HG03354 (cell line): ENCODE data around the gene LRTM1.

Experiments
- ATAC-seq: cut with Tn5 transposase; IDR thresholded peaks from one replicate; pipeline ENCODE4 v1.9.1; 2021; ENCODE audit warnings: mild to moderate bottlenecking; ENCODE audit not compliant: unreplicated experiment, poor library complexity, severe bottlenecking

LRTM1 gene

DNA sequence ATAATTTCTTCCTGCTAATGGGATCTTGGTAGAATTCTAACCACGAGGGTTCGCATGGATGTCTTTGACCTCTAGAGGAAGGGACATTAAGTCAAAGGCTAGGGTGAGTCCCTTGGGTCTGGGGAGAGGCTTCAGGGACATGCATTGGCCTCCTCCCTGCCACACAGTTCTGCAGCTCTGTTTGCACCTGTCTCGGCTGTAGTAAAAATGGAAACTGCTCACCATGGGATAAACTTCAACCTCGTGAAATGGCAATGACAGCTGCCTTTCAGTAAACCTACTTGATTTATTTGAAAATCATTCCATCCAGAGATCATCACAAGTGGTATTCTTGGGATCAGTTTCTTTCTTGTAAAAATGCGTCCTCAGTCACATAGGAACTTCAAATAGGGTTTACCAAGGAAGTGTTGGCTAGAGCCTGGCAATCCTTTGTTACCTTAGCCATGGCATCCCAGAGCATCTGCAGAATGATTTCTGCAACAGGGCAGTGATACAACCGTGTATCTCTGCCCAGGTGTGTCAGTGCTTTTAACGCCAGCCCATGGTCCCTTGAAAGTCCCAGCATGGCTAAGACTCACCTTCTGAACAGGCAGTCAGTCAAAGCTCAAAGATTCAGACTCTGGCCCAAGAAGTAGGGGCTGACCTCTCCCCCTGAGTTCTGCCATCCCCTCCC, 14.0 kb upstream of the LRTM1 start:
- no peak for ATAC-seq

DNA sequence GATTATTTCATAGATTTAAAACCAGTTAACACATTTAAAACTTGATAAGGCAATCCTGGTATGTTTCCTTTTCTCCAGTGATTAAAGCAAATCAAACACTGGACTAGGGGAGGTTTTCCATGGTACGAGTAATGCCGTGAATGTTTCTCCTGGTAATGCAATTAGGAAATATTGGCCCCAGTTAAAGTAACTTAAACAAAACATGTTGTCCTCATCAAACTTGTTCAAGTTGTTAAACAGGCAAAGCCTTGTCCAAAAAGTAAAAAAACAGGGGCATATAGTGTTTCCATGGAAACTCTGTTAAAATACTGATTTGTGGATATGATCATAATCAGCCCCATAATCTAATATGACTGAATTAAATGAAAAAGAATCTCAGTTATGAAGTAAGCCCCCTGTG, 13.1 kb upstream of the LRTM1 start:
- no peak for ATAC-seq

DNA sequence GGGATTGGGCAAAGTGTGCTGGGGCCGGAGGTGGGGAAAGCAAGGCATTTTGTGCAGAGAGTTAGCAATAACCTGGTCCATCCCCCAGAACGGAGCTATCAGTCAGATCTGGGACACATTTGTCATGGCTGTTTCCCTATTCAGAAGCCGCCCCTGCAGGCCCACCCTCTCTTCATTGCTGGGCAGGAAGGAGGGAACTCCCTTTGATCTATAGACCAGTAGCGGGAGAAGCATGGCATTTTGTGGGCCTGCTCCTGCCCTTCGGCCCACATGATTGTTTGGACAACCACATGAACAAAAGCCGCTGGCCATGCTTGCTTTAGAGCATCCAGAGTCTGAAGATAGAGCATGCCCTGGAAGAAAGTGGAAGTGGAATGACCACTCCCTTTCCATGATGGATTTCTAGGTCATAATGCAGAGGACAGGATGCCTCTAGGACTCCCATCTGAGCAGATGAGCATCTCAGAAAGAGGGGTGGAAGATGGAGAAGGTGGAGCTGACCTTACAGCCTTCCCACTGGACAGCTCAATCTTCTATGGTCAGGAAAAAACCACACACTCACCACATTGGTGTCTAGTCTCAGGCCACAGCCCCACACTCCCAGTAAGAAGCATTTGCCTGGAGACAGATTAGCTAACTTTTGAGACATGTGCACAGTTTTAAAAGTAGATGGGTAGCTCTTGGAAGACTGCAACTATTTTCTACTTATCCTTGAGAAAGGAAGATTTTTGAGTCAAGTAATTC, 11.9 kb upstream of the LRTM1 start:
- ATAC-seq = no peak

DNA sequence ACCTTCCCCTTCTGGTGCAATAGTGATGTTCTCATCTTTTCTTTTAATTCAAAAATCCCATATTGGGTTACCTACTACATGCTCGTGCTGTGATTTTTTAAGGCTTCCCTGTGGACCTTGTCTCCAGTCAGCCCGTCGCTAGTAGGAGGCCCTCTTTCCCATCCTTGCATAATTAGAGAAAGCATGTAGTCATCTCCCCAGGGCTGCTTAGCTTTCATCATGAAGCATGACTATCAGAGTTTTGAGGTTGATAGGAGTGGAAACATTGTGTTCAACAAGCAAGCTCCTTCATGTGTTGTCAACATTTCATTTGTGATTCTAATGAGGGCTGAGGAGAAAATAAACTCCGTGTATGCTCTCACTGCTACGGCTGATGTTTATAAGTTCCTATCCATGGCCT, 8.7 kb upstream of the LRTM1 start:
- no peak for ATAC-seq

DNA sequence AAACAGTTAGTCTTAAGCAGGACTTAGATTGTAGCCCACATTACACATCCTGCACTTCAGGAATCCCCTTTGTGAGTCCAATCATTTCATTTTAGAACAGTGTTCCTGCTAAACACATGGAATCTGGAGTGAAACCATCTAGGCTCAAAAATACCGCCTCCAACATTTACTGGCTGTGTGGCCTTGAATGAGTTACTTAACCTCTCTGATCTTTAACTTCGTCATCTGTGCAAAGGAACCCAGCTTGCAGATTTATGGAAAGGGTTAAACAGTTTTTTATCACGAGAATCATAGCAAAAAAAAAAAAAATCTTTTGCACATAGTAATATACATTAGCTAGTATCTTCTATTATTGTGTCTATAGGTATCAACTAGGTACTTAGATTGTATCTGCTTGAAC, 8.0 kb upstream of the LRTM1 start:
- ATAC-seq = no peak

DNA sequence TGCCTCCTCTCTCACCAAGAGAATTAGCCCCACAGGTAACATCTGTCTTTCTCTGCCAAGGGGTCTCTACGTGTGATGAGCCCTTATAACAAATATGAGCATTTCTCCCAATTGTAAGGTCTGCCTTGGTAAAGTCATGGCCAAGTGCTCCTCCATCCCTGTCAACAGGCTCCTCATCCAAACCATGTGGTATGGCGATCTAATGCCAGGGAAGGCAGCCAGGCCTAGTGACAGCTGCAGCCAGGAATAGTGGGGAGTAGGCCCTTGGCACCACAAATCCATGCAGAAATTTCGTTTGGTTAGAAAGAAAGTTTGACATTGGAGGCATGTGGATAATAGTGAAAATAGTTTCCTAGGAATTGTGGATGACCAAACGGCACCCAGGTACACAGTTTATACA, 4.7 kb upstream of the LRTM1 start:
- no peak for ATAC-seq

DNA sequence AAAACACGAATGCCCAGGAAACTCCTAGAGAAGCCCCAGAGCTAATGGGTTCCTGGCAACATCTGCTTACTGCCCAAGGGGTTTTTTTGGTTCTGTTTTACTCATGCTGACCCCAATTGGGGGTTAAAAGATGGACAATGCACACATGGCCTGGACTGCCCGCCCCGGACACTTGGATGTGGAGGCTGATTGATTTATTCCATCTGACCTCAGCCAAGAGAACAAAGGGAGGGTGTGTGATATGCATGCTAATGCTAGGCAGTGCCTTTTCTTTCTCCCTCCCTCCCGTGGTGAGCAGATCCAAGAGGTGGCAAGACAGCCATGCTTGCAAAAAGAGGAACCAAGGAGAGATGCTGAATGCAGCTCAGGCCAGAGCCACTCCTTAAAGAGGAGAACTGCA, 3.3 kb upstream of the LRTM1 start:
- no peak for ATAC-seq

DNA sequence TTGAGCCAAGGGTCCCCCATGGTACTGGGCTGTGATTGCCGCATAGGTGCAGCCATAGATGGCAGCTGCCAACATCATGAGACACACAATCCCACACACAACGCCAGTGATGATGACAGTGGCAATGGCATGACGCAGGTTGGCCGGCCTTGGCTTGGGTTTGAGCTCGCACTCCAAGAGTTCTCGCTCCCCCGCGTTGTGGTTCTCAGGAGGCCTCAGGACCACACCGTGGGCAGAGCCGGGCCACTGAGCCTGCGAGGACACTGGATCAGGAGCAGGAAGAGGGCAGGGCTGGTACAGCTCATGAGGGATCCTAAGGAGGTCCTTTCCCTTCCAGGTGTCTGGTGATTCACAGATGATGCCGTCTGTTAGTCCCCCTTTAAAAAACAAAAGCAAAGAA, 9.3 kb downstream of the LRTM1 start:
- ATAC-seq = no peak

DNA sequence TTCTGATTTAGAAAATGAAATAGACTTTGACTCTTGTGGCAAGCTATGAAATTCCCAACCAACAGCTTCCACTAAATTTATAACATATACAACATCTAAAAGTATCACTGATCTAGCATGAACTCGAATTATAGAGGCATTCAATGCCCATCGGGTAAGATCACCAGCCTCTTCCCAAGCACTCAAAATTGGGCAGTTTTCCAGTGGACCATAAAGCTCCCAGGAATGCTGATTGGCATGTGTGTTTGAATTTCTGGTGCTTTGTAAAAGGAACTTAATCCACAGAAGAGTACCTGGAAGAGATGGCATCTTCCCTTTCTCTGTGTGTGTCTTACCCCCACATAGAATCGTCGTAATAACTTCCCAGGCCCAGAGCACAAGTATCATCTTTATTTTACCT, 10.0 kb downstream of the LRTM1 start:
- no peak for ATAC-seq

DNA sequence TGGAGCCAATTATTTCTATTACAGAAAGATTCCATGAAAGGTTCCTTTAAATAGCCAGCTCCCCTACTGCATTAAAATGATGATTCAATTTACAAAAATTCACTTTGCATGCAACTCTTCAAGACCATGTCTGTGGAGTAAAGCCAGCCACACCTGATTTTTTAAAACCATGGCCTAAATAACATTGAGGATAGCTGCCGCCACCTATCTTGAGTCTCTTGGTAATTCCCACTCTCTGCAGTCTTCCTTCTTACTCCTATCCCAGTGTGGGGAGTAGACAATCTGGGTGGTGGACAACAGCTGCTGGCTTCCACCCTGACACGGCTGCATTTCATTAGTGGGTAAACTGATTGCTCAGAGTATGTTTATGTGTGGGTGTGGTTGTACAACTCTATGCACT, 10.7 kb downstream of the LRTM1 start:
- ATAC-seq = no peak

DNA sequence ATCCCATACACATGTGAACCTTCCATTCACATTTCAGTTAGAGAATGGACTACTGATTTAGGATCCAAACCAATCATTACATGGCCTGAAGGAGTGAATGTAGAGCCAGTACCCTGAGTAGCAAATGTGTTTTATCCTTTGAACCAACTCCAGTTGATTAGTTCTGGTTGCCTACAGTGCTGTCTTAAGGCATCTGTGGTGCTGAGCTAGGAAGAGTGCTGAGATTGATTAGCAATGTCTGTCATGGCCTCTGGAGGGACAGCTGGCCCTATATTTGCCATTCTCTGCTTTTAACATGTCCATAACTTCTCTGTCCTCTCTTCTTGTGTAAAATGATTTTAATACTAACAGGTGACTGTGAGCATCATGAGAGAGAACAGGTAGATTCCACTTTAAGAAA, 11.1 kb downstream of the LRTM1 start:
- ATAC-seq = no peak

DNA sequence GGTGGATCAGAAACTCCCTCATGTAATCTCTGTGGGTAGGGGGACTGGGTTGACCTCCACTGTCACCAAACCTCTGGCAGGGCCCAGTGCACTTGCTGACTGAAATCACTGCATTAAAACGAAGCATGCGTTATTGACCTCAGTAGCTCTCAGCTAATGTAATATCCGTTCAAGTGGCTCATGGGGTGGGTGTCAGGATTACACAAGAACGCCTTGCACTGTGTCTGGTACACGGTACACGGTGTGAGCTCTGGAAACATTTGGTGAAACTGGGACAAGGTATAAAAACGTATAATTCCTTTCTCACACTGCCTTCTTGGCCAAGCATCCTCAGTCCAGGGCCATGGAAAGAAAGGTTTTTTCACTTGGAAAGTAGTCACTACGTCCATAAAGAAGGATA, 11.9 kb downstream of the LRTM1 start:
- ATAC-seq = no peak

DNA sequence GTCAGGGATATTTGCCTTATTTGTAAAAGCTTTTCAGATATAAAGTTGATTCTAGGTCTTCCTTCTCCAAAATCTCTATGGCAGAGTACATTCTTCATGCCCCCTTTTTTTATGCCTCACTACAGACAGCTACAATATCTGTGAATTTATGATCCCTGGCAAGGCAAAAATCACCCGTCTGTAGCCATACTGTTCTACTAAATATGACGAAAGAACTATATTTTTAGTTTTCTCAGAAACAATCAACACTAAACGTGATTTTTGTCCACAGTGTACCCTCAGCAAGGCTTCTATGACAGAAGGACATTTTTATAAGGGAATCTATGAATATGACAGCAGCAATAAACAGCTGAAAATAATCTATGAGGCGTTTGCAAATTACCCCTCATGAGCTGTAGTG, 12.7 kb downstream of the LRTM1 start:
- ATAC-seq = no peak

DNA sequence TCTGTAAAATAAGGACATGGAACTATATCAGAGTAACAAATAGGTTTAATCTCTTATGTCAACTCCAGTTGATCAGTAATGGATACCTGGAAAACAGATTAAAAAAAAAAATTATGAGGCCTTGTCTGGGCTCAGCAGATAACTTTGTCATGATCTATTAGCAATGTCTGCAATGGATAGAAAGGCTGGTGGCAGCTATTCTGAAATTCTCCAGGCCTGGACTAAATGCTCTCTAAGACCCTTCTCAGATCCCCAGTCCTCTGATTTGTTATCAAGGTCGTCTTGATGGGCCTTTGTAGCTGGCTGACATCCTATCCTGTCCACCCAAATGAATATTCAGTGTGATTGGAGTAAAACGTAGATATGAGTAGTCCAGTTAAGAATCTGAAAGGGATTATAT, 13.7 kb downstream of the LRTM1 start:
- ATAC-seq = no peak

DNA sequence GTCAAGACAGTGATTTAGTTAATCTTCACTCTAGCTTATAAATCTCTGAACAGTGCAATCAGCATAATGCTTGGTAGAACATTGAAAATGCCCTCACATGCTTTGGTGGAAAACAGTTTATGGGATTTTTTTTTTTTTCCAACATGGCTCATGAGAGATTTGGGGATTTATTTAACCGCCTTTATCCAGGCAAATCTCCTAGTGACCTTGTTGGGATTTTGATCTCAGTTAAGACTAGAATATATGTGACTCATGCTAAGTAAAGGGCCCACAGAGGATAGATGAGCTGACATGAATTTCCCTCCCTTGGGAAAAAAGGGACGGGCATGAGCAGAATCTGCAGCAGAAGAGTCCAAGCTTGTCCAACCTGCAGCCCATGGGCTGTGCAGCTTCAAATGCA, 18.7 kb downstream of the LRTM1 start:
- ATAC-seq = no peak

DNA sequence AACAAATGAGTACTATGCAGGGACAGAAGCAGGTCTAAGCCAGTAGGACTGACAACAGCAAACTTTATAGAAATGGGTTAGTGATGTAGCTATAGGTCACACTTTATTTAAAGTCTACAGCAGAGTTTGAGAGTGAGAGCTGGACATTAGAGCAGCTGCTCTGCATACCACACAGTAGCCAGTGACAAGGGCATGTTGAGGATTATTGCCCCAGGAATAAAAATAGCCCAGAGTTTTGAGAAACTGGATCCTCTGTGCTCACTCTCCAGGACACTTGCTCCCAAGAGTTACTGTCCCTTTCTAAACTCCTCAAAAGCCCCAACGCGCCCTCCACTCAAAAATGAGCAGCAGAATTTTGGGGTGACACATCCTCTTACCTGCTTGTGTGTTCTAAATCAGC, 21.1 kb downstream of the LRTM1 start:
- no peak for ATAC-seq

DNA sequence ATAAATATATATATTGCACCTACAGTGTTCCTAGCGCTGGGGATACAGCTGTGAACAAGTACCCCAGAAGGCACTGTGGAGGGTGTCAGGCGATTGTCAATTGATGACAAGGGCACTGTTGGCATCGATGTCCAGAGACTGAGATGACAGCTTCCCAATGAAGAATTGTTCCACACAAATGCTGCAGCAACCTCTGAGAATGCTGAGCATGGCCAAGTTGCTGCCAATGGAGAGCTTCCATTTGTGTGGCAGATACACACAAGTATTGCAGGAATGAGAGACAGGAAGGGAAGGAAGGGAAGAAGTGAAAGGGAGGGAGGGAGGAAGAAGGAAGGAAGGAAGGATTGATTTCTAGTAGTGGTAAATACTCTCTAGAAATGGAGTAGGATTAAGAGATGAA, 21.9 kb downstream of the LRTM1 start:
- ATAC-seq = no peak

DNA sequence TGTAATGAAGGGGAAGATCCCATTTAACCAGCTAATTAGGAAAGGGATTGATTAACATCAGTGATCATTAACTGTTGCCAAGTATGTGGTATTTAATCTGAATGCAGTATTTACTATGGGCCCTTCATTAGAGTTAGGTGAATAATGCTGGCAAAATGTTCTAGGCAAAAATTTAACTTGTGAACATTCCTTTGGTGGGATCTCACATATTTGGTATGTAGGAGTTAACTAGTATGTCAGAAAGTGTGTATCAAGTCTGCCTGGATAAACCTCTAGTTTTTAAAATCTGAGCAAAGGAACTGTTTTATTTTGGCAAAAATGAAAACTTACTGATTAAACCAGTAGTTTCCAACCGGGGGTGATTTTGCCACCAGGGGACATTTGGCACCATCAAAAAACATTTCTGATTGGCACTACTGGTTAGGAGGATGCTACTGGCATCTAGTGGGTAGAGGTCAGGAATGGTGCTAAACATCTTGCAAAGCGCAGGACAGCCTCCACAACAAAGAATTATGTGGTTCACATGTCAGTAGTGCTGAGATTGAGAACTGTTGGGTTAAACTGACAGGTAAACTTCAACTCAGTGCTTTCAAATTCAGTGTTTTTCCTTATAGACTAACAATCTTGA, 22.5 kb downstream of the LRTM1 start:
- no peak for ATAC-seq

DNA sequence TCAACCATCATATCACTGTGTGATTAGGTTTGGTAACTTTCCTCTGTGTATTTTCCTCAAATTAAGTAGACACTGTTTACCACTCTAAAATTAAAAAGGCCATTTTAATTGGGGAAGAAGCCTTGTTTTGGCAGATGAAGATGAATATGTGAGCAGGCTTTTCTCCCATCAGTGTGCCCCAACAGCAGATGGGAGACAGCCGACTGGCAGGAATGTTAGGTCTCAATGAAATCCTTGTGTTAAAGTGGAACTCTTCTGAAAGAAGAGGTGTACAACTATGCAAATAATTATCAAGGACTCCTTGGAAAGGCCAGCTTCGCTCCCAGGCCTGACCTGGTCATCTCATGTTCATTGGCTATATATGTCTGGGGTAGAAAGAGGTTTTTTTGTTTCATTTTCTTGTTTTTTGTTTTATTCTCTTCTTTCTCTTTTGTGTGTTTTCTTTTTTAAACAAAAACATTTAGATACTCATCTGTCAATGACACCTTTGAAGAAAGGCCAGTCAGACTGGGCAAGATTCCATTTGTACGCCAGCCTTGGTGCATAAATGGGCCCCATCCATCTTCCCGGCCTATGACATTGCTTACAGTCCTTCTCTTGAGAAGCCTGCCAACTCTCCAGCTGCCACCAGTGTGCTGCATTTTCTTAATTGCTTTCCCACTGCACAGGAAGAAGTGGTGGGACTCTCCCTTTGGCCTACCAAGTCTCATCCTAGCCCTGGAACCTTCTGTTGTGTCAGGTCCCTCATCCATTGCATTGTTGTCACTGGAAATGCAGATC, 25.8 kb downstream of the LRTM1 start:
- ATAC-seq = no peak

DNA sequence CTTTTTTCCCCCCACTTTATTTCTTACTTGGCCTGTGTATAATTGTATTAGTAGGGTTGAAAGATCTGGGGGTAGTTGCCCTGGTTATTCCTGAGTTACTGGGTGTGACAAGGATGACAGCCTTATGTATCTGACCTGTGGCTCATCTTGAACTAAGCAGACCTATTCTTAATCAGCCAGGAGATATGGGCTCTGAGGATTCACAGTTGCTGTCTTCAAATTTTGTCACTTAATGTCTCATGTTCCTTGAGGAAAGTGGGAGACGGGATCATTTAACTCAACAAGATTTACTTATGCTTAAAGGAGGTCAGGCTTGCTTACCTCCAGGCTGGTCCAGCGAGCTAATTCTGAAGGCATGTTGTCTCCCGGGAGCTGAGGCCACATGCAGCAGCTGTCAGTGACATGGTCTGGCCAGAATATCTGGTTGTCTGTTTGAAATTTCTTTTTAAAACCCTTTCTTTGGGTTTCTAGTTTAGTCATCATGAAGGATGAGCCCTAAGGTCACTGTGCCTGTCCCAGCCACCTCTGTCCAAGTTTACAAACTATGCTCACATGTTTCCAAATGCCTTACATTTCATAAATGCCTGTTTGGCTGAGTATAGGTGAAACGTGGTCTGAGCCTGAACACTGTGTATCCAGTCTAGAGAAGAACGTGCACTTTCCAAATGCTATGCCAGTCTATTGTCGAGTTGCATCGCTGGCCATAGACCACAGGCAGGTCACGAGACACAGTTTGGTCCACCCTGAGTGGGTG, 26.8 kb downstream of the LRTM1 start:
- ATAC-seq = no peak
